HG03103 (cell line): ENCODE data around the gene RAB7A.
A peak's percentile ranks its signal among the peaks of the same experiment; 100 is the strongest.

ENCODE experiments used
- ATAC-seq: cut with Tn5 transposase; IDR thresholded peaks from one replicate; pipeline ENCODE4 v1.9.1; 2021; ENCODE audit warnings: low read depth; ENCODE audit not compliant: unreplicated experiment

Gene RAB7A

DNA sequence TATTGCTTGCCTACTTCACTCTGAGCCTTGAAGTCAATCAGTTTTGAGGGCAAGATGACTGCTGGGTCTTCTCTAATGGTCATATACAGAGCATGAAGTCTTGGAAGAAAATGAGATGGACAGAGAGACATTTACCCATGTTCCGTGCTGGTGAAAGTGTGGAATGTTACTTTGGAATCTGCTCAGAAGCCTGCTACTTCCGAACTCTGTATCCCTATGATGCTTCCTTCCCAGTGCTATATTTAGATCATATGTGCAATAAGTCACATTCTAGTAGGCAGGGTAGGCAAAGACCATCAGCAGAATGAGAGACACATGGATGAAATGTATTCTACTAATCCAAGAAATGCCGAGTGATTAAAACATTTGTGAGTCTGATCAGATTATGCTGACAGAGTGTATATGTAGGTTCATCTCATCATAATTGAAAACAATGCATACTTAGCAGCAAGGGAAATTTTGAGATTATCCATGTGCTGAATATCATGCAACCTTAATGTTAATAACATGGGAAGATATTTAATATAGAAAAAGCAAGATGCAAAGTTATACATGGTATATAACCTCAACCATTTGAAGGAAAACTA lies 60.5 kb downstream of the RAB7A start:
- no peak for ATAC-seq

DNA sequence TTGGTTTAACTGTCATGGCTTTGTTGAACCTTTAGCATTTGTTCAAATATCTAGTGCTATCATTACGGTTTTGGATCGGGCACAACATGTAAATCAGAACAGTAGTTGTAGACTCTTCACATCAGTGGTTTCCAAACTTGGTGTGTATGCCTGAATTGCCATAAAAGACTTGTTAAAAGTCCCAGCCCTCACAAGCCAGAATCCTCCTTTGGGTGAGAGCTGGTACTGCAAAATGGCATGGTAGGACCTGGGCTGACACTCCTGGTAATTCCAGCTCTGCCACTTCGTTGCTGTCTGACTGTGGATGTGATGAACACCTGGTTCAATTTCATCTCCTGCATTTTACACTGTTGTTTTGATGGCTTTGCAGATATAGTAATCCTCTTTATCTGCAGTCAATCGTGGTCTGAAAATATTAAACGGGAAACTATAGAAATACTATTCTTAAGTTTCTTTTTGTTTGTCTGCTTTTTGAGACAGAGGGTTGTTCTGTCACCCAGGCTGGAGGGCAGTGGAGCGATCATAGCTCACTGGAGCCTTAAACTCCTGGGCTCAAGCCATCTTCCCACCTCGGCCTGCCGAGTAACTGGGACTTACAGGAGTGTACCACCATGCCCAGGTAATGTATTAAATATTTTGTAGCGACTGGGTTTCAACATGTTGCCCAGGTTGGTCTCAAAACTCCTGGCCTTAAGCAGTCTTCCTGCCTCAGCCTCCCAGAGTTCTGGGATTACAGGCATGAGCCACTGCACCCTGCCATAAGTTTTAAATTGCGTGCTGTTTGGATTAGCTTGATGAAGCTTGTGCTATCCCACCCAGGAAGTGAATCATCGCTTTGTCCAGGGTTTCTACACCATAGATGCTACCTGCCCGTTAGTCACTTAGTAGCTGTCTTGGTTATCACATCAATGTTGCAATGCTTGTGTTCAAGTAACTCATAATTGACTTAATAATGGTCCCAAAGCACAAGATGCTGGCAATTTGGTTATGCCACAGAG lies 61.6 kb downstream of the RAB7A start:
- peak; percentile 39 for ATAC-seq

DNA sequence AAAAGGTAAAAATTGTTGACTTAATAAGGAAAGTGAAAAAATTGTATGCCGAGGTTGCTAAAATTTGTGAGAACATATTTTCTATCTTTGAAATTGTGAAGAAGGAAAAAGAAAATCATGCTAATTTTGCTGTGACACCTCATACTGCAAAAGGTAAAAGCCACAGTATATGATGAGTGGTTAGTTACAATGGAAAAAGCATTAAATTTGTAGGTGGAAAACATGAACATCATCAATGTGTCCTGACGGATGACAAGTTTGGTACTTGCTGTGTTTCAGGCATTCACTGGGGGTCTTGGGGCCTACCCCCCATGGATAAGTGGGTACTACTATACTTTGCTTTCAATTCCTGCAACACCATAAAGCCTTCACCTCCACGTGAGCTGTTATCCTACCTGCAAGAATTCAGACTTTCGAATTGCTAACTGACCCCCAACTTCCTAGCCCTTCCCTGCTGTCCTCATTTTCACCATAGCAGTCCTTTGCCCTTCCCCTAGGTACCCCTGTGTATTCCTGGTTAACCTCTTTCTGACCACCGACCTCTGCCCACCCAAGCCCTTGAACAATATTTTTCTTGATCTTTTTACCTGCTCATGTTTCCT lies 62.4 kb downstream of the RAB7A start:
- no peak for ATAC-seq

DNA sequence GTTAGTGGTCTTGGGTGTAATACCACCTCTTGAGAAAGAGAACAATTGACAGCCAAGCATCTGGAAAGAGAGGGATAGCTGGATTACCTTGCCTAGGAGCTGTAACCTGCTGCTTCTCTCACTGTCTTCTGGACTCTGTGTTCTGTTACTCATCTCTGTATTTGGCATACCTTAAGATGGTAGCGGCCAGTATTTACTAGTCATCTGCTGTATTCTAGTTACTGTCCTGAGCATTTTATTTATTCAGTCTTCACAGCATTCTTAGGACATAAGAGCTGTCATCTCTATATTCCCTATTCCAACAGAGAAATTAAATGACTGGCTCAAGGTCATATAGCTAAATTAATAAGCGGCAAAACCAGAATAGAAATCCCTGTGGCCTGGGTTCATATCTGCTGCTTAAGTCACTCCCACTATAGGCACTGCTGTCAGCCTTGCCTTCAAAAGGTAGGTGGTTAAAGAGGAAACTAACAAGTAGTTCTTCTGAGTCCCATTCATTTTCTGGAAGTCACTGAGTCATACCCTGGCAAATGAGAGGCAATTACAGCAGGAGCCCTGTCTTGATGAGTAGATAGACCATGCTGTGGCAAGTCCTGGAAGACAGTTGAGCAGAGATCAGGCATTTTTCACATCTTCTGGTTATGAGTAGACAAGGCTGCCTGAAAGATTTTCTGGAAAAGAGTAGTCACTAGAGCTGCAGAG lies 68.2 kb downstream of the RAB7A start:
- ATAC-seq: no peak

DNA sequence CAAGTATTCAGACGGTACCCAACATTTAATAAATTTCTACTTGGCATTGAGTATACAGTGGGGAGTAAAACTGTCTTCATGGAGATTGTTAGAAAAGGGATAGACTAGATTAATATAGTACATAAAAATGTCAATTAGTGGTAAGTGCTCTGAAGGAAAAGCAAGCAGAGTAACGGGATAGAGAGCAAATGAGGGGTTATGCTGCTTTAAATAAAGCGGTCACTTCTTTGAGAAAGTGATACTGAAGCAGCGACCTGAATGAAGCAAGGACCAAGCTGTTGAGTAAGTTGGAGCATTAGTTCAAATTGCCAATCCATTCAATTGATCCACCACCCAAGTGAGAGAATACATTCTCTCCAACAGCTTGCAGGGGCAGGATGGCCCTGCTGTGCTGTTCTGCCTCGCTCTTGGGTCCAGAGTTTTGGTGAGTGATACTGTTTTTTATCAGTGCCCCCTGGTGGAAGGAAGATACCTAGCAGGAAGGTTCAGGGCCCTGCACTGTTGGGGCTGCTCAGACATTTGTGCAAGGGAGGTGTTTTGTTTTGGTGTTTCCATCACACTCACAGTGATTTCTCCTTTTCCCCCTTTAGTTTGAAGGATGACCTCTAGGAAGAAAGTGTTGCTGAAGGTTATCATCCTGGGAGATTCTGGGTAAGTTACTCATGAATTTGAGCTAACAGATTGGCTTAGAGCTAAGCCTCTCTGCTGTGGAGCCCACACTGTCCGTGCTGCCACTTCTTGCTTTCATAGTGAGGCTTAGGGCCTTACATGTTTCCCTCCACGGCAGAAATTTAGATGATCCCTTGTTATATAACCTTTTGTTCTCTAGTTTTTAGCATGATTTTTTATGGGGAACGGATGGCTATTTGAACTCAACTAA lies 69.0 kb downstream of the RAB7A start:
- no peak for ATAC-seq

DNA sequence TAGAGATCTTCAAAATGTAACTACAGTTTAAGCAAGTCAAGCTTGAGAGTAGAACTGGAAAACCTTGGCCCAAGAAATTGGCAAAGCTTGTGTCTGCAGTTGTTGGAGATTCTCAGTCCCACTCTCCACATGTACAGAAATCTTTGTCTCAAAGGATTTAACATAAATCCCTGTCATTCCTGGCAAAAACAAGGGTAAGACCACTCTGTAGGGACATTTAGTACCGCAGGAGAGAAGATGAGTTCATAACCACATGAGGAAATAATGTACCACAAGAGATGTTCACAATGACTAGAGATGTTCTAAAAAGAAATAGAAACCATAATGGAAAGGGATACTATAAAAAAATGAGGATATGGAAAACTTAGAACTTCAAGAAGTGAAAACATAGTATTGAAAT lies 73.7 kb downstream of the RAB7A start:
- ATAC-seq: no peak

DNA sequence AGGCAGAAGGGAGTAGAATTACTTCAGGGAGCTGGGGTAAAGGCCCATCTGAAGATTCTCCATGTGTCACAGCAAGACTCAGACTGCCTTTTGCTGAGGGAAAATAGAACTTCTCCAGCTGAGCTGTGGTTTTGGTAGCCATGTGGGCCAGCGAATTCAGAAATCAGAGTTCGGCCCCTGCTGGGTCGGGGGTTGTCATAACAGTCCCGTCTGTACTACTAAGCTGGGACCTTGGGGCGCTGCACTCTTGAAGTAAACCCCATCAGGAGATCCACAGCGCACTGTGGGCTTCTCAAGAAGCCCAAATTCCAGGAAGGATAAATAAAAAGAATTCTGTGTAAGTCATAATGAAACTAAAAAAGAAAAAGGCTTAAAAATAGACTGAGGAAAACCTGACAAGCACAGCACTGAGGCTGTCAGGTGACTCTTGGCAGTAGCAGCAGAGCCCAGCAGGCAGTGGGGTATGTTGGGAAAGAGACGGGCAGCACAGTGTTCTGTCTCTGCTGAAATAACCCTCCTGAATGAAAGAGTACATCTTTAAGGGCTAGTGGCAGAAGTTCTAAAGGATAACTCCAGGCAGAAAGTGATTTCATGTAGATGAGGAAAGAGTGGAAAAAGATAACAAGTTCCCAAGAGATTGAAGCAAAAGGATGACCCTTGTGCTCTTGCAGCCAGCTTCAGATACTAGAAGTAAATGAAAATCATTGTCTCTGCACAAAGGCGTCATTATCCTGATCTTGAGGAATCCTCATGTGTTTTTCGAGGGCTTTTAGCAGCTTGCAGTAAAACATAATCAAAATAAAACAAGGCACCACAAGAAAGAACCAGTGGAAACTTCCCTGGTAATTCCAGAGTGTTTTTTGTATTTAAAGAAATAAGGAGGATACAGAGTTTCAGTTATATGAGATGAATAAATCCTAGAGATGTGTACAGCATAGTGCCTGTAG lies 74.5 kb downstream of the RAB7A start:
- ATAC-seq: no peak

DNA sequence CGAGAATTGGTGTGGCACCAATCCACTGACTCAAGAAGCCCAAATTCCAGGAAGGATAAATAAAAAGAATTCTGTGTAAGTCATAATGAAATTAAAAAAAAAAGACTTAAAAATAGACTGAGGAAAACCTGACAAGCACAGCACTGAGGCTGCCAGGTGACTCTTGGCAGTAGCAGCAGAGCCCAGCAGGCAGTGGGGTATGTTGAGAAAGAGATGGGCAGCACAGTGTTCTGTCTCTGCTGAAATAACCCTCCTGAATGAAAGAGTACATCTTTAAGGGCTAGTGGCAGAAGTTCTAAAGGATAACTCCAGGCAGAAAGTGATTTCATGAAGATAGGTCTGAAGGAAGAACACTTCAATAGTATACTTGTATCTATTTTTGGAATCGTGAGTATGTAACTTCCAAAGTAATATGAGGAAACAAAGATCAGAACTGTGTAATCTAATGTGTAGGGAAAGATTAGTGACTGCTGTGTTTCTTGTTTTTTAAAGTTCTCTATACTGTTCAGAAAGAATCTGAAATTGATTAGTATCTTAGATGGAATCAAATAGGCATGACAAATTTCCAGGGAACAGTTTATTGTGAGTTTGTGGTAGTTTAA lies 75.9 kb downstream of the RAB7A start:
- no peak for ATAC-seq

DNA sequence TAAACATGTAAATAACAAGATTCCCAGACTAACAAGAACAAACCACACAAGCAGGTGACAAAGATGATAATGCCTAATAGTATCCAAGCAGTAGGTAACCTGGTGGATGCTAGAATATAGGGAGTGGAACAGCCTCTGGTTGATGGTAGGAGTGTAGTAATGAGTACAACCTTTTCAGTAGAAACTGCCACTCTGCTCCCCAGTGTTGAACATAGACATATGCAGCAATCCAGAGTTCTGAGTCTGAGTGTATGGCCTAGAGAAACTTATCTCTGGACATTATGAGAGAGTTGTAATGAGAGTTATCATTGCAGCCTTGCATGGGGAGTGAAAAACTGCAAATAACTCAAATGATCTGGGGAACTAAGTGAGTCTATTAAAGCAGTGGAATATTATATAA lies 77.3 kb downstream of the RAB7A start:
- no peak for ATAC-seq

DNA sequence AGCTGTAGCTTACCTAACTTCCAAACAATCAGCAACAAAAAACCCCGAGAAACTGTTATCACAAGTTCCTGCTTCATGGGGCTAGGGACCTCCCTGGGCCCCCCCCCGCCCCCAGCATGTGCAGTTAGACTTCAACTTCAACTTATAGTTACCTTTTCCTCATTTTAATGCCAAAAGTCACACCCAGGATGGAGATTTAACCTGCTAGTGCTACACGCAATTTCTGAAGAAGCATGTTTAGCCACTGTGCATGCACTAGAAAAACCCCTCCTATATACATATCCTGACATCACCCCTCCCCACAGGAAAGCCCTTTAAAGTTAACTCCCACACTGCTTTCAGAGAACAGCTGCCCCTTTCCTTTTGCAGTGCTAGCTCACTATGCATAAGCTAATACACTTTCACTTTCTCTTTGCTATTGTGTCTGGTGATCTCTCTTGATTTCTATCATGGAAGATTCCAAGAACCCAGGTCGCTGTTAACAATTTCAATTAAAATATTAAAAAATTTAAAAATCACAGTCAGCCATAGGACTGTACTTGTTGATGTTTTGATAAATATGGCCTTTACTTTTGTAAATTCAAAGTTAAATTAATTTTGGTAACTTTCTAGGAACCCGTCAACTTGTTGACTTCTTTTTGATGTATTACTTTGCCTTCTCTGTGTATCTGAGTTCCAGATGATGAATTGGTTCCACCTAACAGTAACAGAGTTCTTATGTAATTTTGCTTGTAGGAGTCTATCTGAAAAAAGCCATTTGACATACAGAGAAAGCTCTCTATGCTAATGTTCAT lies 78.2 kb downstream of the RAB7A start:
- peak; percentile 79 for ATAC-seq

DNA sequence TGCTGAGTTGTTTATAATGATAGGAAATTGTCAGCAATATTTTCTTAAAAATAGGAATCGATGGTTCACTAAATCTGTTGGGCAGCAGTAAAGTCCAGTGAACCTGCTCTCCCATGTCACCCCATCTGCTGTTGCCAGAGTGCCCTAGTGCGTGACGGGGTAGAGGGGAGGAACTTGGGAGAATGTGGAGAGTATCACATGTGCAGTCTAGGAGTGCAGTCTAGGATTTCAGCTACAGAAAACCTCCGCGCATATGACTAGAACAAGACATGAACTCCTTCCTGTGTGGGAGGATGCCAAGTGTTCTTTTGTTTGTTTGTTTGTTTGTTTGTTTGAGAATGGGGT lies 78.8 kb downstream of the RAB7A start:
- no peak for ATAC-seq

DNA sequence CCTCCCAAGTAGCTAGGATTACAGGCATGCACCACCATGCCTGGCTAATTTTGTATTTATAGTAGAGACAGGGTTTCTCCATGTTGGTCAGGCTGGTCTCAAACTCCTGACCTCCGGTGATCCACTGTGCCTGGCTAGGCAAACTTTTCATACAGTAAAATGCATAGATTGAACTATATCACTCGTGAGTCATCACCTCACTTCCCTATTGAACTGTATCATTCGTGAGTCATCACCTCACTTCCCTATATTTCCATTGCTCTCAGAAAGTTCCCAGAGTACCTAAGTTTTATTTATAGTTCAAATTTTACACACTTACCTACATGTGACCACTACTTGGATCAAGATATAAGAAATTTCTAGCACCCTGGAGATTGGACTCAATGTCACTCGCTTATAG lies 79.8 kb downstream of the RAB7A start:
- no peak for ATAC-seq

DNA sequence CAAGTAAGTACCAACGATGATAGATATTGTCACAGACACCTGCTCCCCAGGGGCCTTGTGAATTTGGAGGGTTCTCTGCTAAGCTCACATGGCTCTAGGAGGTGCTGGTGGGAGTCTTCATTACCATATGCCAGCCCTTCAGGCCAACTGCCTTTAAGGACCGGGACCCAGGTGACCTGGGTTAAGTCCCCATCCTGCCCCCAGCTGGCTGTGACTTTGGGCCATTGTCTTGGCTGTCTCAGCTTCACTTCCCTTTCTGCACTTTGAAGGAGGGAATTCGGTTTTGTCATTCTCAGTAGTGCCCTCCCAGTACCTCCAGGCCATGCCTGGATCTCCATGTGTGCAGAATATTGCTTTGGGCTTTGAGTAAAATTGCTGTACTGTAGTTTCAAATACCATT lies 80.6 kb downstream of the RAB7A start:
- no peak for ATAC-seq

DNA sequence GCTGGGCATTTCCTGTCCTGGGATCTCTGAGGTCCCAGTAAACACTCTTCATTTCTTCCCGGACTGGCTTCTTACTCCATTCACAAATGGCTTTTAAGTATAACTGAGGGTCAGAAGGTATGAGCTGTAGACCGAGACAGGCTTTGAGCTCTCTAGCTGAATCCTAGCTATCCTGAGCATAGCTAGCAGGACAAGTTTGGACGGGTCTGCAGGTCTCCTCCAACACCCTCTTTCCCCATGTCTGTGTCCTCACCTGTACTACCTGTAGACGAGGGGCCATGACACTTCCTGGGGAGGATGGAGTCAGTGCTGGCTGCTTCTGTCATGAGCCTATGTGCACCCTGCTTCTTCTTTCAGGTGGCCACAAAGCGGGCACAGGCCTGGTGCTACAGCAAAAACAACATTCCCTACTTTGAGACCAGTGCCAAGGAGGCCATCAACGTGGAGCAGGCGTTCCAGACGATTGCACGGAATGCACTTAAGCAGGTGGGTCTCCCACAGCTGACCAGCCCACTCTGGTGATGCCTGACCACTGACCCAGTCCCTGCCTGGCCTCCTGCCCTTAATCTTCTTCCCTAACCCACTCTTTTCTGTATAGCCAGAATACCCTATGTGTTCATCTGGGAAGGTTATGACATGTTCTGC lies 81.3 kb downstream of the RAB7A start:
- no peak for ATAC-seq

DNA sequence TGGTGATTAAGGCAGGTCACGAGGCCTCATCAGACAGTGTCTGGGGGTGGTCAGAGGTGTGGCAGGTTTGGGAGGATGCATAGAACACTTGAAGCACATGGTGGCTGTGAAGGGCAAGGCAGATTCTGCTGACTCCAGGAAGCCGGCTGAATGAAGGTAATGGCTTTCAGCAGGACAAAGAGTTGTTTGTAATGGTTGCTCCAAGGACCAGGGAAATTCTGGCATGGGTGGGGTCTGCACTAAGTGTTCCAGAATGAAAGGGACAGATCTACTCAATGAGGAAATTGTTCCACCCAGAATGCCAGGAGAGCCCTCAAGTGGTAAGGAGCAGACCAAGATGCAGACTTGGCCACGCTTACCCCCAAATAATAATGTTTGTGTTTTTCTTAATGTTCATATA lies 82.7 kb downstream of the RAB7A start:
- no peak for ATAC-seq

DNA sequence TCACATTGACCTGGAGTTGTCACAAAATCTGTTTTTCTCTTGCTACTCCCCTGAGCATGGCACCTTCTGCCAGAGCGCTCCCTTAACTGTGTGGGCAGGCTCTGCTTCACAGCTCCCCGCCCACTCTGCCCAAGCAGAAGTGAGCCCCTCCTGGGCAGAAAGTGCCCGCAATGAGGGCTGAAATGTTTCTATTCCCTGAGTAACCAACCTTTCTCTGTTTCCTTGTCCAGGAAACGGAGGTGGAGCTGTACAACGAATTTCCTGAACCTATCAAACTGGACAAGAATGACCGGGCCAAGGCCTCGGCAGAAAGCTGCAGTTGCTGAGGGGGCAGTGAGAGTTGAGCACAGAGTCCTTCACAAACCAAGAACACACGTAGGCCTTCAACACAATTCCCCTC lies 87.1 kb downstream of the RAB7A start:
- no peak for ATAC-seq

DNA sequence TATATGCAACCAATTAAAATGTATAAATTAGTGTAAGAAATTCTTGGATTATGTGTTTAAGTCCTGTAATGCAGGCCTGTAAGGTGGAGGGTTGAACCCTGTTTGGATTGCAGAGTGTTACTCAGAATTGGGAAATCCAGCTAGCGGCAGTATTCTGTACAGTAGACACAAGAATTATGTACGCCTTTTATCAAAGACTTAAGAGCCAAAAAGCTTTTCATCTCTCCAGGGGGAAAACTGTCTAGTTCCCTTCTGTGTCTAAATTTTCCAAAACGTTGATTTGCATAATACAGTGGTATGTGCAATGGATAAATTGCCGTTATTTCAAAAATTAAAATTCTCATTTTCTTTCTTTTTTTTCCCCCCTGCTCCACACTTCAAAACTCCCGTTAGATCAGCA lies 88.1 kb downstream of the RAB7A start:
- no peak for ATAC-seq
